Hepatocyte (in vitro differentiated cells): Measurements from ENCODE around the gene PLXNA2.

Source experiments
- EZH2 ChIP-seq: fragments of 200-600 bp; sonication (generic); IDR thresholded peaks from 2 replicates; pipeline ENCODE4 v1.6.1; 2016; ENCODE audit warnings: antibody characterized with exemption, mild to moderate bottlenecking, borderline replicate concordance
- EZH2phosphoT487 ChIP-seq: fragments of 200-600 bp; sonication (generic); IDR thresholded peaks from one replicate; pipeline ENCODE4 v1.6.1; 2018; ENCODE audit warnings: antibody characterized with exemption, mild to moderate bottlenecking, low read depth, moderate library complexity; ENCODE audit not compliant: unreplicated experiment, severe bottlenecking
- TF ChIP-seq, protein P1 (sequence below): fragments of 200-600 bp; sonication (generic); IDR thresholded peaks from 2 replicates; pipeline ENCODE4 v1.5.1; 2016; ENCODE audit warnings: antibody characterized with exemption, mild to moderate bottlenecking; ENCODE audit not compliant: poor library complexity

DNA sequence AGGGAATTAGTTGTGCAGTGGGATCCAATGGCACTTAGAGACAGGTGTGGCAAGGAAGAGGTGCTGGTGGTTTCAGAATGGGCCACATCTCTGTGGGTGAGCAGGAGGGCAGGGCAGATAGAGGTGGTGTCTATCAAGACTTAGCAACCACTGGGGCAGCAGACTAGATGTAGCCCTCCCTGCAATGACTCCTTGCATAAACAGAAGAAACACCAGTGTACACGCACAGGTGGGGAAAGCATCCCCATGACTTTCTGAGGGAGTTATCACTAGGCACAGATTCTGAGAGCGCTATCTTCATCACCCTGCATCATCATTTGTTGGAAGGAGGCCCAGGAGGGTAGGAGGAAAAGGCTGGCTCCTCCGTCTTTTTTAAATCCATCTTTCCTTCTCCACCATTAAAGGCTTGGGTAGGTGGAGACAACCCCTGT, 58.4 kb downstream of the PLXNA2 start:
- TF ChIP-seq, protein P1, sequence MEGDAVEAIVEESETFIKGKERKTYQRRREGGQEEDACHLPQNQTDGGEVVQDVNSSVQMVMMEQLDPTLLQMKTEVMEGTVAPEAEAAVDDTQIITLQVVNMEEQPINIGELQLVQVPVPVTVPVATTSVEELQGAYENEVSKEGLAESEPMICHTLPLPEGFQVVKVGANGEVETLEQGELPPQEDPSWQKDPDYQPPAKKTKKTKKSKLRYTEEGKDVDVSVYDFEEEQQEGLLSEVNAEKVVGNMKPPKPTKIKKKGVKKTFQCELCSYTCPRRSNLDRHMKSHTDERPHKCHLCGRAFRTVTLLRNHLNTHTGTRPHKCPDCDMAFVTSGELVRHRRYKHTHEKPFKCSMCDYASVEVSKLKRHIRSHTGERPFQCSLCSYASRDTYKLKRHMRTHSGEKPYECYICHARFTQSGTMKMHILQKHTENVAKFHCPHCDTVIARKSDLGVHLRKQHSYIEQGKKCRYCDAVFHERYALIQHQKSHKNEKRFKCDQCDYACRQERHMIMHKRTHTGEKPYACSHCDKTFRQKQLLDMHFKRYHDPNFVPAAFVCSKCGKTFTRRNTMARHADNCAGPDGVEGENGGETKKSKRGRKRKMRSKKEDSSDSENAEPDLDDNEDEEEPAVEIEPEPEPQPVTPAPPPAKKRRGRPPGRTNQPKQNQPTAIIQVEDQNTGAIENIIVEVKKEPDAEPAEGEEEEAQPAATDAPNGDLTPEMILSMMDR = no peak
- TF ChIP-seq EZH2 (no peak), EZH2phosphoT487 (no peak)
